ENCODE data around the gene ICE1. TPM values are rescaled to one million over a fixed set of nuclear protein-coding genes. Genes with fewer than 3 reads are reported as not detected.
"Not testable (repeated sequence)": the region's sequence is repeated elsewhere in the genome, so short reads cannot be mapped to it uniquely, and the experiment has no call there.

Gene ICE1
- polyA plus RNA-seq, 1 experiment, result 23.4 TPM

DNA sequence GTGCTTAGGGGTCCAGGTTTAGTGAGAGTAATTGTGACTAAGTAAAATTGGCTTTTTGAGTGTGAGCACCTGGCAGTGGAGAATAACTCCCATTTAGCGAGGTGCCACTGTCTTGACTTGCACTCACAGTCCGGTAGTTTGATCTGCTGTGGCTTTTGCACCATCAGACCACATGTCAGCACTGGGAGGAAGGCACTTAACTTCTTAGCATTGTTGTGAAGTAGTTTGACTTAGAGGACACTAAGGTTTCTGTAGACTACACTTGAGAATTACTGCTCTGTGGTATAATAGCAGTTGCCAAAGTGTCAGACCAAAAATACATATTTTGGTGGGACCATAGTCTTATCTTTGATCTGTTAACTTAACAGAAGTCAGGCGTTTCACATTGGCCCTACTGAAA lies 63.6 kb downstream of the ICE1 start:
- CTCF ChIA-PET, result no interaction called here

DNA sequence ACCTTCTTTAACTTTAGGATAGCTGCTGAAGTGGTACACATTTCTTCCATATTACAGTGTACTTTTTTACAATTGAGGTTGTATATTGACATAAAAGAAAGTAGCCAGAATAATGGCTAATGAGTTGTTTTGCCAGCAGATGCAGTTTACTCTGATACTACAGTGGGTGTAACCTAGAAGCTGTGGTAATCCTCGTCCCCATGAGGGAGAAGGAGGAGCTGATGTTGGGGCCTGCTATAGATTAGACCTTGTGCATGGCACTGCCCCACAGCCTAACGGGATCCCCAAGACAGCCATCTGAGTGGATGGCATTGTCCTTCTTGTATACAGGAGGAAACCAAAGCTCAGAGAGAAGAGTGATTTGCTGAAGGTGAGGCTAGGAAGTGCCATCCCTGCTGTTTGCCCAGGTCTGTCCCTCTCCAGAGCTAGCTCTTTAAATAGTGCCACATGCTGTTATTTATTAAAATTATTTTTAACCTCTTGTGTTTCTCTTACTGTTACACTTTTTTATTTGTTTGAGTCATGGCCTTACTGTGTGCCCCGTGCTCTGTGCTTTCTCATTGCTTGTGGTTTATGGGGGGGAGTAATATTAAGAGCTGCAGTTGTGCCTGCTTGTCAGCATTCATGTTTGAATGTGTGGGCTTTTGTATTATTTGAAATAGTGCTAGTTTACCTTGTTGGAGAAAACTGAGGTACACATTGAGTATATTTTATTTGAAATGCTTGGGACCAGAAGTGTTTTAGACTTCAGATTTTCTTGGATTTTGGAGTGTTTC lies 65.3 kb downstream of the ICE1 start:
- Histone ChIP-seq H3K9me3 (ENCODE audit: control insufficient read depth, insufficient read depth, low read length) (no peaks in the 10 kb centered on the region), H3K4me3 (ENCODE audit: low read depth, low read length) (no peak overlapping the region), H3K27ac (ENCODE audit: low read depth, low read length) (no peak overlapping the region), H3K27me3 (ENCODE audit: control insufficient read depth, insufficient read depth, low read length) (no peaks in the 10 kb centered on the region)
- DNase-seq (ENCODE audit: low read depth, low spot score), result no peak
- POLR2A ChIA-PET, result no interaction called here
- TF ChIP-seq, protein P1, sequence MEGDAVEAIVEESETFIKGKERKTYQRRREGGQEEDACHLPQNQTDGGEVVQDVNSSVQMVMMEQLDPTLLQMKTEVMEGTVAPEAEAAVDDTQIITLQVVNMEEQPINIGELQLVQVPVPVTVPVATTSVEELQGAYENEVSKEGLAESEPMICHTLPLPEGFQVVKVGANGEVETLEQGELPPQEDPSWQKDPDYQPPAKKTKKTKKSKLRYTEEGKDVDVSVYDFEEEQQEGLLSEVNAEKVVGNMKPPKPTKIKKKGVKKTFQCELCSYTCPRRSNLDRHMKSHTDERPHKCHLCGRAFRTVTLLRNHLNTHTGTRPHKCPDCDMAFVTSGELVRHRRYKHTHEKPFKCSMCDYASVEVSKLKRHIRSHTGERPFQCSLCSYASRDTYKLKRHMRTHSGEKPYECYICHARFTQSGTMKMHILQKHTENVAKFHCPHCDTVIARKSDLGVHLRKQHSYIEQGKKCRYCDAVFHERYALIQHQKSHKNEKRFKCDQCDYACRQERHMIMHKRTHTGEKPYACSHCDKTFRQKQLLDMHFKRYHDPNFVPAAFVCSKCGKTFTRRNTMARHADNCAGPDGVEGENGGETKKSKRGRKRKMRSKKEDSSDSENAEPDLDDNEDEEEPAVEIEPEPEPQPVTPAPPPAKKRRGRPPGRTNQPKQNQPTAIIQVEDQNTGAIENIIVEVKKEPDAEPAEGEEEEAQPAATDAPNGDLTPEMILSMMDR (IDR thresholded peaks at IDR 0.05; ENCODE audit: low read depth, low read length), result no peak
- CTCF ChIA-PET, result interaction anchor here (0.5 to 2.4 kb wide), 3 partner anchors 9 to 988 kb away, joined by 5 to 10 read pairs (median 5); no protein-coding TSS in a partner anchor

More for the DNA sequence above, 63.6 kb downstream of the ICE1 start:
- H3K4me3 ChIP-seq (ENCODE audit: low read depth, low read length), result no peak overlapping the region
- no peaks in the 10 kb centered on the region for H3K9me3 ChIP-seq (ENCODE audit: control insufficient read depth, insufficient read depth, low read length)
- DNase-seq (ENCODE audit: low read depth, low spot score), result no peak
- POLR2A ChIA-PET, result no interaction called here
- TF ChIP-seq, protein P1 (IDR thresholded peaks at IDR 0.05; ENCODE audit: low read depth, low read length), result no peak
- H3K27ac ChIP-seq (ENCODE audit: low read depth, low read length), result no peak overlapping the region
- H3K27me3 ChIP-seq (ENCODE audit: control insufficient read depth, insufficient read depth, low read length), result no peaks in the 10 kb centered on the region

DNA sequence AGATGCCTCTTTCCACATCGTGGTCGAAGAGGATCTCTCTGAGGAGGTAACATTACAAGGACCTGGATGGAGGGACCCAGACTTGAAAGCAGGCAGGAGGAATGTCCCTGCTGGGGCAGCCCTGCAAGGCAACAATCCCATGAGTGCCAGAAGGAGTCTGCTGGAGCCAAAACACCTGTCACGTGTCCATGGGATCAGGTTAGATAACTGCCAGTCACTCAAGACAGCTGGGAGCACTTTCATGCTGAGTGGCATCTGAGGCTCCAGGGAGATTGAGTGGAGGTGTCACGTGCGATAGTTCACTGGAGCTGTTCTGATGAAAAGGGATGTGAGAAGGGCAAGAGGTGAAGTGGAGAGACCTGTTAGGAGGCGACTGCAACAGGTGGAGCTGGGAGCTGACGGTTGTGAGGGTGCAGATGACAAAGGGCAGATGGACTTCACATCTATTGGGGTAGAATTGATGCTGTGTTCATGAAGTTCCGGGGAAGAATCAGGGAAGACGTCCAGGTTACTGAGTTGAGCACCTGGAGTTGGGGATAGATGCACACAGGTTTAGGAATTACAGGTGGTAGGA lies 68.4 kb downstream of the ICE1 start:
- Histone ChIP-seq H3K4me3 (ENCODE audit: low read depth, low read length) (no peak overlapping the region), H3K27me3 (ENCODE audit: control insufficient read depth, insufficient read depth, low read length) (peaks cover 5% of the 10 kb centered on the region), H3K27ac (ENCODE audit: low read depth, low read length) (no peak overlapping the region), H3K9me3 (ENCODE audit: control insufficient read depth, insufficient read depth, low read length) (no peaks in the 10 kb centered on the region; the same call in 1 of the 2 replicates)
- TF ChIP-seq, protein P1 (IDR thresholded peaks at IDR 0.05; ENCODE audit: low read depth, low read length), result no peak
- ChIA-PET CTCF (interaction anchor here (0.9 to 2.5 kb wide), 3 partner anchors 67 to 1086 kb away, joined by 3 to 7 read pairs (median 6); no protein-coding TSS in a partner anchor), POLR2A (interaction anchor here (0.6 kb wide), 1 partner anchor 492 kb away, joined by 3 read pairs; no protein-coding TSS in a partner anchor)
- no peak for DNase-seq (ENCODE audit: low read depth, low spot score)

DNA sequence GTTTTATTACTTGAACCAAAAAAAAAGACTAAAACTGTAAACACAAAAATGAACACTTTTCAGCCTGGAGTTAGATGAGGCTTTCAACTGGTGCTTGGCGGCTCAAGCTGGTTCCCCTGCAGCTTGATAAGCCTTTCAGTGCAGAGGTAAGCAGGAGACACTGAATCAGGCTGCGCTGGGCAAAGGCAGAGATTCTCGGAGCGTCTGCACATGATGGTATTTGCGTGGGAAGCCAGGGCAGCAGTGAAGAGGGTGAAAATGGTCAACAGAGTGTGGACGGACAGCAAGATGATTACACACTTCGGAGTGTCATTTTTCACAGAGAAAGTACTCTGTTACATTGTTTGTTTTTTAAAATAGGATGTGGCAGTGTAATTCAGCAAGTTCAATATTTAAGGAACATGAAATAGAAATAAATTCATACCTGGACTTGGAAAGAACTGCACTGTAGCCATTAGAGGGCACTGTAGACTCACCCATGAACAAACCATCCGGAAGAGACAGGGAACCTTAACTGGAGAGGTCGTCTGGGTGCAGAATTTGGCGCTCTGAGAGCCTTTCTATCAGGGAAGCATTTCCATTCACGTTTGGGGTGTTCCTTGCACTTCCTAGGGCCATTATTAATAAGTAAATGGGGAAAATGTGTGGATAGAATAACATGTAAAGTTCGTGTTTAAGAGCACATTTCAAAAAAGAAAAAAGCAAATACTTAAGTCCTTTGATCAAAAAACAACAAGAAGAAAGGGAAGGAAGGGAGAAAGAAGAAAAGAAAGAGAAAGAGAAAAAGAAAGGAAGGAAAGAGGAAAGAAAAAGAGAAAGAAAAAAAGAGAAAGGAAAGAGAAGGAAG lies 69.8 kb downstream of the ICE1 start:
- no peak overlapping the region for H3K27ac ChIP-seq (ENCODE audit: low read depth, low read length)
- no peak overlapping the region for H3K4me3 ChIP-seq (ENCODE audit: low read depth, low read length)
- DNase-seq (ENCODE audit: low read depth, low spot score), result no peak
- ChIA-PET POLR2A (no interaction called here), CTCF (interaction anchor here (0.5 to 2.5 kb wide), 8 partner anchors 9 to 1495 kb away, joined by 3 to 7 read pairs (median 4); no protein-coding TSS in a partner anchor)
- peaks cover 5% of the 10 kb centered on the region for H3K27me3 ChIP-seq (ENCODE audit: control insufficient read depth, insufficient read depth, low read length)
- TF ChIP-seq, protein P1 (IDR thresholded peaks at IDR 0.05; ENCODE audit: low read depth, low read length), result peak; percentile 77
- no peaks in the 10 kb centered on the region; the same call in 1 of the 2 replicates for H3K9me3 ChIP-seq (ENCODE audit: control insufficient read depth, insufficient read depth, low read length)

GRCh38 chr5:5492934-5493271 lies 70.4 kb downstream of the ICE1 start:
- H3K4me3 ChIP-seq (ENCODE audit: low read depth, low read length); DNase-seq (ENCODE audit: low read depth, low spot score); H3K27me3 ChIP-seq (ENCODE audit: control insufficient read depth, insufficient read depth, low read length); H3K27ac ChIP-seq (ENCODE audit: low read depth, low read length); H3K9me3 ChIP-seq (ENCODE audit: control insufficient read depth, insufficient read depth, low read length); POLR2A ChIA-PET: not testable (repeated sequence)
- CTCF ChIA-PET, result interaction anchor here (1.4 to 2.0 kb wide), 3 partner anchors 9 to 18 kb away, joined by 3 to 5 read pairs (median 3); no protein-coding TSS in a partner anchor

Measured in AG04450 (cell line).